ENCODE data around the gene SEMA5B. TPM values are rescaled to one million over a fixed set of nuclear protein-coding genes. Genes with fewer than 3 reads are reported as not detected.

SEMA5B gene
- total RNA-seq, 2 experiments from 2014 or later, result 0.30 TPM; not detected in 1

DNA sequence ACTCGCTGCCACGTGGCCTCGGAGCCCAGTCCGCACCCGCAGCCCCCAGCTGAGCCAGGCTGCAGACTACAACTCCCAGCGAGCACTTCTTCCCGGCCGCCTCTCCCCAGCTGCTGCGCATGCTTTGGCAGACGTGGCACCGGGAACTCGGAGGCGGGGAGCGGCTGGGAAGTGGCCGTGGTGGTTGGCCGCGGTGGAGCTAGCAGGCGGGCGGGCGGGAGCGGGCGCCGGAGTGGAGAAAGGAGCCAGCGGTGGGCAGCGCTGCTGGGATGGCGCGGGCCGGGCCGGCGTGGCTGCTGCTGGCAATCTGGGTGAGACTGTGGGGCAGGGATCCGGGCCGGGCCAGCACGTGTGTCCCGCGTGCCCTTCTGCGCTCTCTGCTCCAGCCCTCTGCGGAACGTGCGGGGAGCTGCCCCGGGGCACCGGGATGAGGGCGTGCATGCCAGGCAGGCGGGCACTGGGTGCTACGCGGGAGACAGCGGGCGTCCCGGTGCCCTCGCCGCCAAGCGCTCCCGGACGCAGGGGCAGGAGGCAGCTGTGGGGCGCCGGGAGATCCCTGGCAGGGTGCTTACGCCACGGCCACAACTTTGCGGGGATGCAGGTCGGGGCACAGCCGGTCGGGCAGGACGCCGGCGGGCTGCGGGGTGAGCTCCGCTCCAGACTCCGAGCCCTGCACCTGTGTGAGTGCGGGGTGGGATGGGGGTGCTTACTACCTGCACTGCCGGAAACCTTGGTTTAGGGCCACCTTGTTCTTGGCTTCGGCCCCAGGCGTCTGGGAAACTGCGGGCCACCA, 39.5 kb upstream of the SEMA5B start, which contains the start of gene PDIA5:
Gene PDIA5, plus strand, starts transcription at position 130 of the 793 bp plus-strand sequence. Its CDS starts 140 bp downstream, at position 270.
- peak; percentile 67 for DNase-seq
- POLR2A ChIA-PET, result interaction anchor here (1.0 to 1.5 kb wide), 5 partner anchors 10 to 135 kb away, joined by 3 to 6 read pairs (median 3); partner anchors contain the start of gene SEC22A
- peaks cover 38% of the 10 kb centered on the region for H3K4me1 Mint-ChIP-seq
- H3K27me3 Mint-ChIP-seq, result peaks cover 14% of the 10 kb centered on the region
- no peak within 1 kb of the TSS for H3K27ac Mint-ChIP-seq
- H3K4me3 Mint-ChIP-seq, result peak within 1 kb of the TSS; percentile 64
- no peaks in the 10 kb centered on the region for H3K36me3 Mint-ChIP-seq (ENCODE audit: low read depth)
- H3K9me3 Mint-ChIP-seq, result no peaks in the 10 kb centered on the region
- CTCF ChIA-PET, result interaction anchor here (0.6 to 1.2 kb wide), 3 partner anchors 11 to 296 kb away, joined by 3 to 5 read pairs (median 3); no protein-coding TSS in a partner anchor

DNA sequence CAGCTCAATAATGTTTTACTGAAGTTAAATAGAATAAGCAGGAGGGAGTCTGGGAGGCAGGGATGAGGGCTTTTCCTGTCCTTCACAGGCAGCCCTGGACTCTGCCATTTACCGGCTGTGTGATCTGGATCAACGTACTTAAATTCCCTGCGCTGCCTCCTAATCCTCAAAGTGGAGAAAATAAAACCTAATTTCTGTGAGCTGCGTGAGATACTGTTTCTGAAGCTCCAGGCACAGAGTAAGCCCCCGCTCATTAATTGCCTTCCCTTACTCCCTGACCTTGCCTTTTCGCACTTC, 39.0 kb upstream of the SEMA5B start:
- POLR2A ChIA-PET, result interaction anchor here (1.0 to 1.5 kb wide), 3 partner anchors 10 to 135 kb away, joined by 3 to 6 read pairs (median 3); partner anchors contain the start of gene SEC22A
- CTCF ChIA-PET, result interaction anchor here (1.2 kb wide), 1 partner anchor 10 kb away, joined by 3 read pairs; no protein-coding TSS in a partner anchor
- H3K4me3 Mint-ChIP-seq, result peak overlapping the region; percentile 64
- H3K36me3 Mint-ChIP-seq (ENCODE audit: low read depth), result no peaks in the 10 kb centered on the region
- DNase-seq, result no peak
- peaks cover 15% of the 10 kb centered on the region for H3K27me3 Mint-ChIP-seq
- peaks cover 37% of the 10 kb centered on the region for H3K4me1 Mint-ChIP-seq
- H3K27ac Mint-ChIP-seq, result no peak overlapping the region
- no peaks in the 10 kb centered on the region for H3K9me3 Mint-ChIP-seq

DNA sequence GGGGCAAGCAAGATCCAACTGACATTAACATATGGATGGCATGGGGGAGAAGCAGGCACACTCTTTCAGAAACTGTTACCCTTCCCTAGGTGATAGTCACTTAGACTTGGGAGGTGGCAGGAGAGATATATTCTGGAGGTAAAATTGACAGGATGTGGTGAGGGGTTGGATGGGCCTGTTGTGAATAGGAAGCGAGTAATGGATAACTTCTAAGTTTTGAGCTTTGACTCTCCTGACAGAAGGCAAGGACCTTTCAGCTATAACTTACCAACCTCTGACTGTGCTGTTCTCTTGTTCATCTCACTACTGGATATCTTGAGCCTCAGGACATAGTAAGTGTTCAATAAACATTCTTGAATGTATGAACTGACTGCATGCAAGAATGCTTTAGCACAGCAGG, 37.4 kb upstream of the SEMA5B start:
- ChIA-PET POLR2A (no interaction called here), CTCF (no interaction called here)
- Mint-ChIP-seq H3K4me3 (no peak overlapping the region), H3K9me3 (no peaks in the 10 kb centered on the region), H3K27ac (peak overlapping the region; percentile 47), H3K4me1 (peaks cover 37% of the 10 kb centered on the region), H3K27me3 (peaks cover 22% of the 10 kb centered on the region), H3K36me3 (ENCODE audit: low read depth) (no peaks in the 10 kb centered on the region)
- DNase-seq, result no peak

DNA sequence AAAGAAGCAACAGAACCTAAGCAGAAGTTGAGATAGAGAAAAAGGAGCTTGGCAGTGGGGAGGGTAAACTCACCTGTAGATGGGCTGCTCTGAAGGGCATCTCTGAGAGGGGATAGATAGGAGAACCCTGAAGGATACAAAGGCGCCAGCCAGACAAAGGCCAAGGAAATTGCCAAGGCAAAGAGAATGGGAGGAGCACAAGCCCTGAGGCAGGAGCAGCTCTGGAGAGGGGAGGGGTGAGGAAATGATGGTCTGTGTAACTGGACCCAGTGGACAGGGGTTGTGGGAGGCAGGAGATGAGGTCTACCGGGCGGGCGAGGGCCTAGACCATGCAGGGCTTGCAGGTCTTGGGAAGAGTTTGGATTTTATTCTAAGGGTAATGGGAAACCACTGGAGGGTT, 36.9 kb upstream of the SEMA5B start:
- Mint-ChIP-seq H3K4me3 (no peak overlapping the region), H3K4me1 (peaks cover 37% of the 10 kb centered on the region), H3K27me3 (peaks cover 22% of the 10 kb centered on the region), H3K27ac (peak overlapping the region; percentile 47), H3K36me3 (ENCODE audit: low read depth) (no peaks in the 10 kb centered on the region), H3K9me3 (no peaks in the 10 kb centered on the region)
- no peak for DNase-seq
- POLR2A ChIA-PET, result no interaction called here
- CTCF ChIA-PET, result no interaction called here

DNA sequence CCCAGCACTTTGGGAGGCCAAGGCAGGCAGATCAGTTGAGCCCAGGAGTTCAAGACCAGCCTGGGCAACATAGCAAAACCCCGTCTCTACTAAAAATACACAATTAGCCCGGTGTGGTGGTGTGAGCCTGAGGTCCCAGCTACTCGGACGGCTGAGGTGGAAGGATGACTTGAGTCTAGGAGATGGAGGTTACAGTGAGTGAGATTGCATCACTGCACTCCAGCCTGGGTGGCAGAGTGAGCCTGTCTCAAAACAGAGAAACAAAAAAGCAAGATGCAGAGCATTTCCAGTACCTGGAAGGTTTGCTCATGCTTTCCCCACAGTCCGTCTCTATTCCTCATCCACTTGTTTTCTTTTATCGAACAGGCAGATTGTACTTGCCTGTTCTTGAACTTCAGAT, 35.5 kb upstream of the SEMA5B start:
- no peak for DNase-seq
- Mint-ChIP-seq H3K27me3 (peaks cover 22% of the 10 kb centered on the region), H3K4me1 (peaks cover 29% of the 10 kb centered on the region), H3K4me3 (no peak overlapping the region), H3K27ac (no peak overlapping the region), H3K9me3 (no peaks in the 10 kb centered on the region), H3K36me3 (ENCODE audit: low read depth) (no peaks in the 10 kb centered on the region)
- POLR2A ChIA-PET, result no interaction called here
- CTCF ChIA-PET, result no interaction called here

DNA sequence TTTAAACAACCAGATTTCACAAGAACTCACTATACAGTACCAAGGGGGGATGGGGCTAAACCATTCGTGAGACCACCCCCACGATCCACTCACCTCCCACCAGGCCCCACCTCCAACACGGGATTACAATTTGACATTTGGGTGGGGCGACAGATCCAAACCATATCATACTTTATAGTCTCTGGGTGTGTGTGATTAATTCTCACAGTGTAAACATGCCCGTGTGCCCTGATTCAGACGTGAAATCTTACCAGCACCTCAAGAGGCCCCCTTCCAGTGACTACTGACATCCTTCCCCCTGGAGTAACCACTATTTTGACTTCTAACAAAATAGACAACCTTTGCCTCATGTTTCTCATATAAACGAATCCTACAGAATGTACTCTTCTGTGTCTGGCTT, 34.3 kb upstream of the SEMA5B start:
- DNase-seq, result no peak
- Mint-ChIP-seq H3K4me3 (no peak overlapping the region), H3K27ac (no peak overlapping the region), H3K27me3 (peaks cover 22% of the 10 kb centered on the region), H3K4me1 (peaks cover 25% of the 10 kb centered on the region), H3K9me3 (no peaks in the 10 kb centered on the region), H3K36me3 (ENCODE audit: low read depth) (no peaks in the 10 kb centered on the region)
- ChIA-PET CTCF (interaction anchor here (0.7 kb wide), 1 partner anchor 34 kb away, joined by 4 read pairs; the partner anchor contains the start of gene SEMA5B), POLR2A (no interaction called here)

DNA sequence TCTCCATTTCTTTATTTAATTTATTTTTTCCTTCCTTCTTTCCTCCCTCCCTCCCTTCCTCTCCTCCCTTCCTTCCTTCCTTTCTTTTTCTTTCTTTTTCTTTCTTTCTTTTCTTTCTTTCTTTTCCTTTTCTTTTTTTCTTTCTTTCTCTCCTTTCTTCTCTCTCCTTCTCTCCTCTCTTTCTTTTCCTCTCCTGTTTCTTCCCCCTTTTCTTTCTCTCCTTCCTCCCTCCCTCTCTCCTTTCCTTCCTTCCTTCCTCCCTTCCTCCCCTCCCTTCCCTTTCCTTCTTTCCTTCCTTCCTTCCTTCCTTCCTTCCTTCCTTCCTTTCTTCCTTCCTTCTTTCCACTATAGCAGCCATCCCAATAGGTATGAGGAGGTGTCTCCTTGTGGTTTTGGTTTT, 32.5 kb upstream of the SEMA5B start:
- Mint-ChIP-seq H3K36me3 (ENCODE audit: low read depth) (no peaks in the 10 kb centered on the region), H3K27me3 (peaks cover 25% of the 10 kb centered on the region), H3K27ac (no peak overlapping the region), H3K9me3 (no peaks in the 10 kb centered on the region), H3K4me3 (no peak overlapping the region), H3K4me1 (peaks cover 10% of the 10 kb centered on the region)
- CTCF ChIA-PET, result interaction anchor here (1.0 kb wide), 1 partner anchor 12 kb away, joined by 3 read pairs; no protein-coding TSS in a partner anchor
- POLR2A ChIA-PET, result no interaction called here
- no peak for DNase-seq

DNA sequence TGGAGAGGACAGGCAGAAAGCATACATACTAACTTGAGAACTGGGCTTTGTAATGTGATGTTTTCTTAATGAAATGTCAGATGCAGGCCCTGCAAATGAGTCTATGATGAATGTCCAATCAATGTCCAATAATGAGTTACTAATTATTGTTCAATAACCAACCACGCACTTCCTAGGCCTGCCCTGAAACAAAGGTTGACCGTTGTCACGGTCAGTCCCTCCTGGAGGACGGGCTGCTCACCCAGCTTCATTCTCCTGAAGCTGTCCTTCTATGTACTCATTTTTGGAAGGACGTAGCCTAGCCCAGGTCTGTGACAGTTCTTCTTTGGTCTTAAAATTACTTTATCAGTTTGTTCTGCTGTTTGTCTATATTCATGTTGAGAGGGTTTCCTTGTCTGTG, 30.9 kb upstream of the SEMA5B start:
- ChIA-PET POLR2A (no interaction called here), CTCF (interaction anchor here (0.9 to 1.0 kb wide), 2 partner anchors 8 to 30 kb away, joined by 3 read pairs; no protein-coding TSS in a partner anchor)
- H3K36me3 Mint-ChIP-seq (ENCODE audit: low read depth), result no peaks in the 10 kb centered on the region
- H3K4me1 Mint-ChIP-seq, result no peaks in the 10 kb centered on the region
- no peak overlapping the region for H3K27ac Mint-ChIP-seq
- DNase-seq, result no peak
- H3K9me3 Mint-ChIP-seq, result no peaks in the 10 kb centered on the region
- peaks cover 19% of the 10 kb centered on the region for H3K27me3 Mint-ChIP-seq
- no peak overlapping the region for H3K4me3 Mint-ChIP-seq

DNA sequence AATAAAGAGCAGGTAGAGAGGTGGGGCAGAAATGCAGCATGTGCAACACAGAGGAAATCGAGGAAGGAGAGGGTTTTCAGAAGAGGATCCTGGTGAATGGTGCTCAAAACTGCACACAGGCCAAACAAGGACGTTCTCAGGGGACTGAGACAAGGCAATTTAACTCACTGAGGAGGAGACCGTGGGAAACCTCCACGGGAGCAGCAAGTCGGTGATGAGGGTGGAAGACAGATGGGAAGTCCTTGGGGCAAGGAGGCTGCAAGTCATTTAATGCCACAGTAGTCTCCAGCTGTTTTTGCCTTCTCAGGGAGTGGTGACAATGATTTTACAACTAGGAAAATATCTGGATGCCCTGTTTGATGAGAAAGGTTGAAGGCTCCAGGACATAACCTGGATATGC, 27.8 kb upstream of the SEMA5B start:
- ChIA-PET CTCF (no interaction called here), POLR2A (no interaction called here)
- DNase-seq, result no peak
- H3K27me3 Mint-ChIP-seq, result peaks cover 23% of the 10 kb centered on the region
- no peaks in the 10 kb centered on the region for H3K36me3 Mint-ChIP-seq (ENCODE audit: low read depth)
- no peaks in the 10 kb centered on the region for H3K9me3 Mint-ChIP-seq
- no peaks in the 10 kb centered on the region for H3K4me1 Mint-ChIP-seq
- H3K27ac Mint-ChIP-seq, result no peak overlapping the region
- H3K4me3 Mint-ChIP-seq, result no peak overlapping the region

DNA sequence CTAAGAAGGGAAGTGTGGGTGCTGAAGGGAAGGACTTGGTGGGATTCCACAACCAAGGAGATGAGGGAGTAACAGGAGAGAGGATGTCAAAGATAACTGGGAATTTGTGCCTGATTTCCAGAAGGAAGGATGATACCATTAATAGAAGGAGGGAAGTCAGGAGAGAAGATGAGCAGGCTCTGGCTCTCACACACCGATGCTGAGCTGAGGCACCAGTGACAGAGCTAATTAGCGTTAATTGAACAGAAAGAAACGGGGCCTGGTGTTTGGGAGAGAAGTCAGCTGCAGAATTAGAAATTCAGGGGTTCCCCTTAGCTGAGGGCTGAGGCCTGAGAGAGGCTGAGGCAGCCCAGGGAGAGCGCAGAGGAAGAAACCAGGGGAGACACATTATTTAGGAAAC, 27.4 kb upstream of the SEMA5B start:
- Mint-ChIP-seq H3K9me3 (no peaks in the 10 kb centered on the region), H3K27ac (no peak overlapping the region), H3K4me1 (no peaks in the 10 kb centered on the region), H3K27me3 (peaks cover 23% of the 10 kb centered on the region), H3K36me3 (ENCODE audit: low read depth) (no peaks in the 10 kb centered on the region), H3K4me3 (no peak overlapping the region)
- CTCF ChIA-PET, result no interaction called here
- POLR2A ChIA-PET, result no interaction called here
- DNase-seq, result no peak

DNA sequence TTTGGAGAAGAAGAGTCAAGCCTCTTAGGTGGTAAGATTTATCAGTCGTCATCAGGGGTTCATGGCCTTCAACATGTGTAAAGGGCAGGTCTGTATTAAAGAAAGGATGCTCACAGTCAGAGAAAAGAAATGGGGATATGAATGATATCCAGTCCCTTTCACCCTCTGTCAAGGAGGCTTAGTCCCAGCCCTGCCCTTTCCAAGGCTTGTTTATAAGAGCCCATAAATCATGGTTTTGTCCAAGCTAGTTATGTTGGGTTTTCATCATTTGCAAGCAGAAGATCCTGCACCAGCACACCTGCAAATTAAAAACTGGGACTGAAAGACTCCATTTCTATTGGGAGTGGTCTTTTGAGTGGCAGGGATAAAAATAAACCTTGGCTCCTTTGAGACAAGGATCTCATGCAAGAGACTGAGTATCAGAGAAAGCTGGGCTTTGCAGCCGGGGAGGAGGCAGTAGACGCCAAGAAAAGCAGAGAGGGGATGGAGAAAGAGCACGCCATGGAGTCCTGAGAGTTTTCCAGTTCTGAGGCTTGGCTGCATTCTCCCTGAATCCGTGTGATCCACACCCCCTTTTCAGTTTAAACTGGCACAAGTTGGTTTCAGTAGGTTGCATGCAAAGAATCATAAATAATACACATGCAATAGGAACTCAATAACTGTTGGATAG, 26.7 kb upstream of the SEMA5B start:
- Mint-ChIP-seq H3K27me3 (peaks cover 23% of the 10 kb centered on the region), H3K9me3 (no peaks in the 10 kb centered on the region), H3K27ac (no peak overlapping the region), H3K36me3 (ENCODE audit: low read depth) (no peaks in the 10 kb centered on the region), H3K4me3 (no peak overlapping the region), H3K4me1 (no peaks in the 10 kb centered on the region)
- ChIA-PET CTCF (no interaction called here), POLR2A (no interaction called here)
- DNase-seq, result no peak

DNA sequence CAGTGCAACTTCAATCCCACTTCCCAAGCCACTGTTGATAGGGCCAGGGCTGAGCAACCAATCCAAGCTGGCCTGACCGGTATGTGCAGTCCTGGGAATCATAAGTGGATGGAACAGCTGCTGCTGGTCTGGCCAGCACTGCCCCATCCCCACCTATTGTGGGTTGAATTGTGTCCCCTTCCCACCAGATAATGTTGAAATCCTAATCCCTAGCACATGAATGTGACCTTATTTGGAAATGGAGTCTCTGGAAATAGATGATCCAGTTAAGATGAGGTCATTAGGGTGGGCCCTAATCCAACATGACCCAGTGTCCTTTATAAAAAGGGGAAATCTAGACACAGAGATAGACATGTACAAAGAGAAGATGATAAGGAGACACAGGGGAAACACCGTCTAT, 25.5 kb upstream of the SEMA5B start:
- H3K27me3 Mint-ChIP-seq, result peaks cover 23% of the 10 kb centered on the region
- CTCF ChIA-PET, result no interaction called here
- H3K36me3 Mint-ChIP-seq (ENCODE audit: low read depth), result no peaks in the 10 kb centered on the region
- no peaks in the 10 kb centered on the region for H3K4me1 Mint-ChIP-seq
- no peak overlapping the region for H3K4me3 Mint-ChIP-seq
- DNase-seq, result no peak
- POLR2A ChIA-PET, result no interaction called here
- no peak overlapping the region for H3K27ac Mint-ChIP-seq
- no peaks in the 10 kb centered on the region for H3K9me3 Mint-ChIP-seq

DNA sequence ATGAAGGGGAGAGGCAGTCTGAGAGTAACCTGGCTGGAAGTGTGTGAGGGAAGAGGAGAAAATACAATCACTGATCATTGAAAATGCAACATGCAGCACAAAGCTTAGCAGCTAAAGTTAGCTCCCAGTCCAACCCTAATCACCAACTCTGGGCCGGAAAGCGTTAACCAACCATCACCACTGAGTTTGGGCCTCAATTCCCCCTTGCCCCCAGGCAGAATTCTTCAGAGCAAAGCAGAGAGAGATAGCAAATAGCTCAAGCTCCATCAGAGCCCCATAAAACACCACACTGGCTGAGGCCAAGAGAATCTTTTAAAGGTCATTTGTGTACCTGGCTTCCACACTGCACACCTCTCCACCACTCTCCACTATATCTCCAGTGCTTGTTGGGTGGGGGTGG, 23.1 kb upstream of the SEMA5B start:
- peaks cover 23% of the 10 kb centered on the region for H3K27me3 Mint-ChIP-seq
- no peak overlapping the region for H3K4me3 Mint-ChIP-seq
- no peaks in the 10 kb centered on the region for H3K36me3 Mint-ChIP-seq (ENCODE audit: low read depth)
- ChIA-PET CTCF (interaction anchor here (1.5 kb wide), 1 partner anchor 8 kb away, joined by 3 read pairs; no protein-coding TSS in a partner anchor), POLR2A (no interaction called here)
- no peaks in the 10 kb centered on the region for H3K9me3 Mint-ChIP-seq
- no peak for DNase-seq
- no peak overlapping the region for H3K27ac Mint-ChIP-seq
- H3K4me1 Mint-ChIP-seq, result no peaks in the 10 kb centered on the region

Measured in activated CD4-positive, alpha-beta memory T cell treated with anti-CD3 and anti-CD28 coated beads, Interleukin-2, amount 10 ng/mL, durations not matched to agents 7 days and 5 days (primary cell).